GM21515 (cell line): Measurements from ENCODE around the gene NFKBIL1.
A peak's percentile ranks its signal among the peaks of the same experiment; 100 is the strongest.

ENCODE experiments used
- ATAC-seq: cut with Tn5 transposase; IDR thresholded peaks from one replicate; pipeline ENCODE4 v1.9.1; 2021; ENCODE audit not compliant: unreplicated experiment

NFKBIL1 gene

DNA sequence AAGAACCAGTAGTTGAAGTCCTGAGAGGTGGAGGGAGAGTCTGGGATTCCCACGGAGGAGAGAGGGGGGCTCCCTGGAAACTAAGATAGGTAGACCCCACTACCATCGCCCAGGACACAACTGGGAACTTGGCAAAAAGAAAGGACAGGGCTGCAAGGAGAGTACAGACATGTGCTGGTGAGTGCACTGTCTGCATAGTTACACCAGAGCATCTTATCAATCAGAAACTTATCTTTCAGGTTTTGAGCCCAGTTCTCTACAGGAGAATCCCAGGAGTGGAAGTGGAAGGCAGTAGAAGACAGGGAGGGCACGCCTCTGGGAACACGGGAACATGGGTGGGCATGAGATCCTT, 12.2 kb downstream of the NFKBIL1 start:
- ATAC-seq: no peak

DNA sequence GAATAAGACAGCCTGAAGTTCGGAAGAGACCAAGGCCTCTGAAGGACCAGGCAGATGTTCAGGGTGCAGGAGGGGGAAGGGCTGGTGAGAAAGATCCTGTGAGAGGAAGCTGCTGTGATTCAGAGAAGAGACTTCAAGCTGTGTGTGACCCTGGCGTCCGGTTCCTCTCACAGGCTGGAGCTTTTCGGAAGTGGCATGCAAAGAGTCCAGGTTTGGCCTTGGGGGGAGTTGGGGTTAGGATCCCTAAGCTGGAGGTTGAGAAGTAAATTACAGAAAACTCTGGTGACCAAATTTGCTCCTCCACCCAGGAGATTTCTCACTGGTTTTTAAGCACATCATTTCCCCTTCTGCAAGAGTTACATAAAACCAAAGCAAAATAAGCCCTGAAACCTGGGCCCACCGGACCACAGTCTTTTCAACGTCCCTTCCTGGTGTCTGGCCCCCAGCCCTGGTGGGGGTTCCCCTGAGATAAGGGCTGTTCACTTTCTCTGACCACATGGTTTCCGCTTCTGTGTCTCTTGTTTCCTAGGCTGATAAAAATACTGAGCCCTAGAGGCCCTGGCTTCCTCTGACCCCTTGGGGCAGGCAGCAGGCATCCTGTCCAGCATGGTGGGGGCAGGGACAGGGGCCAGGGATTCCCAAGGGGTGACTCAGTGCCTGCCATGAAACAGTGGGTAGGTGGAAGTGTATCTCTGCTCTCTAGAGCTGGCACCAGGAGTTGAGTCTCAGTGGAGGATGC, 12.7 kb downstream of the NFKBIL1 start:
- peak; percentile 63 for ATAC-seq

DNA sequence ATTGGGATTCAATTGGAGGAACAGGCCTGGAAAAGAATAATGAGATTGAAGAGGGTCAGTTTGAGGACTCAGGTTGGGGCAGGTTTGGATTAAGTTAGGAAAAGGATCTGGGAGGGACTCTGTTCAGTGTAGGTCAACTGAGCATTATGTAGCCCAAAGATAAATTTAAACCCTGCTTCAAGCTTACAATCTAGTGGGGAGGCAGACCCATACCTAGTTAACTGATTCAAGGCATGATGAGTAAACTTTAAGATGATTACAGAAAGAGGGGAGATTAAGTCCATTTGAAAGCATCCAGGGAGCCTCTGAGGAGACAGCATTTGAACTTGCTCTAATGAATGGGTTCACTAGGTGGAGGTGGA, 13.3 kb downstream of the NFKBIL1 start:
- ATAC-seq: no peak

GRCh38 chr6:31567531-31568370, 20.3 kb downstream of the NFKBIL1 start:
- ATAC-seq: no peak

DNA sequence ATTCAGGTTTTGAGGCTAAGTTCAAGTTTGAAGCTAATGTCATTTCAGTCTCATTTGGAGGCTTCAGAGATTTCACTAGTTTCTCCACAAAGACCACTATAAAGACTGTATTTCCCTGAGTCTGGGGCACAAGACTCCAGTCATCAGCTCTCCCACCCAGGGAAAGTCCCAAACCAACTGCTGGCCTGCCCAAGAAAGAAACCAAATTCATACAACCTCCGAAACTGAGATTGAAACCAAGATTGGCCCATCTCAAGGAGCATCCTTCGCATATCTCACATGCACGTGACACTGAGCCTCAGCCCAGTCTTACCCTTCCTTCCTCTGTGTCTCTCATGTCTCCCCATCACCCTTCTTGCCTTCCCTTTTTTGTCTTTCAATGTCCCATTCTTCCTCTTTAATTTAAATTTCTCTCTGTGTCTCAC, 21.1 kb downstream of the NFKBIL1 start:
- peak; percentile 59 for ATAC-seq

- no peak for ATAC-seq
These were observed 22.6 kb downstream of the NFKBIL1 start for GRCh38 chr6:31569861-31570536.

DNA sequence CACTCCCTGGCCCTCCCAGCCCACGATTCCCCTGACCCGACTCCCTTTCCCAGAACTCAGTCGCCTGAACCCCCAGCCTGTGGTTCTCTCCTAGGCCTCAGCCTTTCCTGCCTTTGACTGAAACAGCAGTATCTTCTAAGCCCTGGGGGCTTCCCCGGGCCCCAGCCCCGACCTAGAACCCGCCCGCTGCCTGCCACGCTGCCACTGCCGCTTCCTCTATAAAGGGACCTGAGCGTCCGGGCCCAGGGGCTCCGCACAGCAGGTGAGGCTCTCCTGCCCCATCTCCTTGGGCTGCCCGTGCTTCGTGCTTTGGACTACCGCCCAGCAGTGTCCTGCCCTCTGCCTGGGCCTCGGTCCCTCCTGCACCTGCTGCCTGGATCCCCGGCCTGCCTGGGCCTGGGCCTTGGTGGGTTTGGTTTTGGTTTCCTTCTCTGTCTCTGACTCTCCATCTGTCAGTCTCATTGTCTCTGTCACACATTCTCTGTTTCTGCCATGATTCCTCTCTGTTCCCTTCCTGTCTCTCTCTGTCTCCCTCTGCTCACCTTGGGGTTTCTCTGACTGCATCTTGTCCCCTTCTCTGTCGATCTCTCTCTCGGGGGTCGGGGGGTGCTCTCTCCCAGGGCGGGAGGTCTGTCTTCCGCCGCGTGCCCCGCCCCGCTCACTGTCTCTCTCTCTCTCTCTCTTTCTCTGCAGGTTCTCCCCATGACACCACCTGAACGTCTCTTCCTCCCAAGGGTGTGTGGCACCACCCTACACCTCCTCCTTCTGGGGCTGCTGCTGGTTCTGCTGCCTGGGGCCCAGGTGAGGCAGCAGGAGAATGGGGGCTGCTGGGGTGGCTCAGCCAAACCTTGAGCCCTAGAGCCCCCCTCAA, 24.9 kb downstream of the NFKBIL1 start, which contains the start of gene LTA:
LTA (plus strand) TSS at position 249 of the 871 bp plus-strand sequence; CDS start at position 703, 454 bp downstream.
- ATAC-seq: peak; percentile 35

GRCh38 chr6:31573239-31574105, 26.1 kb downstream of the NFKBIL1 start:
- ATAC-seq: no peak

GRCh38 chr6:31574106-31575061, 27.0 kb downstream of the NFKBIL1 start:
- no peak for ATAC-seq

- ATAC-seq: no peak
These were observed 28.0 kb downstream of the NFKBIL1 start, which contains the start of gene TNF for GRCh38 chr6:31575335-31575901. TNF (plus strand) TSS chr6:31575565; CDS start chr6:31575742, 177 bp downstream.

- no peak for ATAC-seq
These were observed 28.7 kb downstream of the NFKBIL1 start for GRCh38 chr6:31575952-31576685.

DNA sequence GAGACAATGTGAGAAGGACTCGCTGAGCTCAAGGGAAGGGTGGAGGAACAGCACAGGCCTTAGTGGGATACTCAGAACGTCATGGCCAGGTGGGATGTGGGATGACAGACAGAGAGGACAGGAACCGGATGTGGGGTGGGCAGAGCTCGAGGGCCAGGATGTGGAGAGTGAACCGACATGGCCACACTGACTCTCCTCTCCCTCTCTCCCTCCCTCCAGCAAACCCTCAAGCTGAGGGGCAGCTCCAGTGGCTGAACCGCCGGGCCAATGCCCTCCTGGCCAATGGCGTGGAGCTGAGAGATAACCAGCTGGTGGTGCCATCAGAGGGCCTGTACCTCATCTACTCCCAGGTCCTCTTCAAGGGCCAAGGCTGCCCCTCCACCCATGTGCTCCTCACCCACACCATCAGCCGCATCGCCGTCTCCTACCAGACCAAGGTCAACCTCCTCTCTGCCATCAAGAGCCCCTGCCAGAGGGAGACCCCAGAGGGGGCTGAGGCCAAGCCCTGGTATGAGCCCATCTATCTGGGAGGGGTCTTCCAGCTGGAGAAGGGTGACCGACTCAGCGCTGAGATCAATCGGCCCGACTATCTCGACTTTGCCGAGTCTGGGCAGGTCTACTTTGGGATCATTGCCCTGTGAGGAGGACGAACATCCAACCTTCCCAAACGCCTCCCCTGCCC, 29.6 kb downstream of the NFKBIL1 start:
- ATAC-seq: no peak

GRCh38 chr6:31577579-31577966, 30.2 kb downstream of the NFKBIL1 start:
- ATAC-seq: no peak

GRCh38 chr6:31578184-31579118, 31.0 kb downstream of the NFKBIL1 start:
- no peak for ATAC-seq

GRCh38 chr6:31579119-31579505, 31.7 kb downstream of the NFKBIL1 start:
- no peak for ATAC-seq
